ENCODE measurements around the gene CIZ1.

CIZ1 gene

GRCh38 chr9:128218172-128218517 lies 26.8 kb upstream of the CIZ1 start:
- DNase-seq (ENCODE audit: low read depth): no peak
- TF ChIP-seq CTCF (IDR thresholded peaks at IDR 0.05; ENCODE audit: low read depth, low read length, missing control alignments): no peak
- peak overlapping the region; percentile 53 for H3K4me3 ChIP-seq (ENCODE audit: low read depth, low read length)

- no peak for TF ChIP-seq CTCF (IDR thresholded peaks at IDR 0.05; ENCODE audit: low read depth, low read length, missing control alignments)
- no peak overlapping the region for H3K4me3 ChIP-seq (ENCODE audit: low read depth, low read length)
- no peak for DNase-seq (ENCODE audit: low read depth)
Observed at GRCh38 chr9:128216781-128217553, 25.6 kb upstream of the CIZ1 start.

- DNase-seq (ENCODE audit: low read depth): no peak
- no peak overlapping the region for H3K4me3 ChIP-seq (ENCODE audit: low read depth, low read length)
- TF ChIP-seq CTCF (IDR thresholded peaks at IDR 0.05; ENCODE audit: low read depth, low read length, missing control alignments): no peak
Observed at GRCh38 chr9:128215491-128216409, 24.4 kb upstream of the CIZ1 start.

GRCh38 chr9:128214571-128215490 lies 23.5 kb upstream of the CIZ1 start:
- no peak for DNase-seq (ENCODE audit: low read depth)
- no peak for TF ChIP-seq CTCF (IDR thresholded peaks at IDR 0.05; ENCODE audit: low read depth, low read length, missing control alignments)
- H3K4me3 ChIP-seq (ENCODE audit: low read depth, low read length): no peak overlapping the region

- H3K4me3 ChIP-seq (ENCODE audit: low read depth, low read length): no peak overlapping the region
- TF ChIP-seq CTCF (IDR thresholded peaks at IDR 0.05; ENCODE audit: low read depth, low read length, missing control alignments): no peak
- DNase-seq (ENCODE audit: low read depth): no peak
Observed at GRCh38 chr9:128213746-128214497, 22.6 kb upstream of the CIZ1 start.

GRCh38 chr9:128211981-128212281 lies 20.6 kb upstream of the CIZ1 start:
- H3K4me3 ChIP-seq (ENCODE audit: low read depth, low read length): no peak overlapping the region
- TF ChIP-seq CTCF (IDR thresholded peaks at IDR 0.05; ENCODE audit: low read depth, low read length, missing control alignments): no peak
- no peak for DNase-seq (ENCODE audit: low read depth)
